HFF-Myc (cell line): ENCODE data around the gene CEP43.

Experiments used
- DNase-seq: peaks from one replicate; pipeline ENCODE4 v3.0.0-alpha.2; 2011; ENCODE audit warnings: low read depth; ENCODE audit errors: extremely low read depth
- H3K4me3 ChIP-seq: replicated peaks from 2 replicates; pipeline ENCODE4 v1.5.1; 2011; ENCODE audit warnings: low read depth, mild to moderate bottlenecking, control low read depth, low read length
- TF ChIP-seq, protein P1 (sequence below): IDR thresholded peaks from 2 replicates; pipeline ENCODE4 v1.5.1; 2012; ENCODE audit warnings: mild to moderate bottlenecking, low read depth, low read length, control low read depth; ENCODE audit errors: missing control alignments

The CEP43 gene

DNA sequence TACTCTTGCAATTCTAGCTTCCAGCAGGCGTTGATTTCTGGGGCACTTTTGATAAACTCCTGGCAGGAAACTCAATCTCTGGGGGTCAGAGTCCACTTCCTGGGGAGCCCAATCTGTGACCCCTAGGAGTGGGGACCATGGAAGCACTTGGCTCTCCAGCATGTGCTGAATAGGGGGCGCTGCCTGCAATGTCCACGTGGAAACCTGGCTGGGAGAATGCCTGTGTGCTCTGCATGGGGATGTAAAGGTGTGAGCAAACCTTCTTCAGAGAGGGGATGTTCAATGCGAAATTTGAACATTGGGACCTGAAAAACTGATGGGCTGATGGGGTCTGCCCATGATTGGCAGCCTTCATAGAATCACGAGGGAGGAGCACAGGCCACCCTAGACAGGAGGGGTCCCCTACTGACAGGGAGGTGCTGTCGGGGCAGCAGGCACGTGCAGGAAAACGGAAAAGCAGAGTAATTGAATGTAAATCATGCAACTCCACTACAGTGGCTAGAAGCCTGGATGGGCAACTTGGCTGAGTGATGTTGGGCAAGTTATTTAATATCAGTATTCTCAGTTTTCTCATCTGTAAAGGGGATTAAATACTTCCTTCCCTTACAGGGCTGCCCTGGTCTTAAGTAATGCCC lies 47.8 kb downstream of the CEP43 start:
- no peak for DNase-seq
- TF ChIP-seq, protein P1, sequence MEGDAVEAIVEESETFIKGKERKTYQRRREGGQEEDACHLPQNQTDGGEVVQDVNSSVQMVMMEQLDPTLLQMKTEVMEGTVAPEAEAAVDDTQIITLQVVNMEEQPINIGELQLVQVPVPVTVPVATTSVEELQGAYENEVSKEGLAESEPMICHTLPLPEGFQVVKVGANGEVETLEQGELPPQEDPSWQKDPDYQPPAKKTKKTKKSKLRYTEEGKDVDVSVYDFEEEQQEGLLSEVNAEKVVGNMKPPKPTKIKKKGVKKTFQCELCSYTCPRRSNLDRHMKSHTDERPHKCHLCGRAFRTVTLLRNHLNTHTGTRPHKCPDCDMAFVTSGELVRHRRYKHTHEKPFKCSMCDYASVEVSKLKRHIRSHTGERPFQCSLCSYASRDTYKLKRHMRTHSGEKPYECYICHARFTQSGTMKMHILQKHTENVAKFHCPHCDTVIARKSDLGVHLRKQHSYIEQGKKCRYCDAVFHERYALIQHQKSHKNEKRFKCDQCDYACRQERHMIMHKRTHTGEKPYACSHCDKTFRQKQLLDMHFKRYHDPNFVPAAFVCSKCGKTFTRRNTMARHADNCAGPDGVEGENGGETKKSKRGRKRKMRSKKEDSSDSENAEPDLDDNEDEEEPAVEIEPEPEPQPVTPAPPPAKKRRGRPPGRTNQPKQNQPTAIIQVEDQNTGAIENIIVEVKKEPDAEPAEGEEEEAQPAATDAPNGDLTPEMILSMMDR = no peak
- H3K4me3 ChIP-seq = no peak overlapping the region

DNA sequence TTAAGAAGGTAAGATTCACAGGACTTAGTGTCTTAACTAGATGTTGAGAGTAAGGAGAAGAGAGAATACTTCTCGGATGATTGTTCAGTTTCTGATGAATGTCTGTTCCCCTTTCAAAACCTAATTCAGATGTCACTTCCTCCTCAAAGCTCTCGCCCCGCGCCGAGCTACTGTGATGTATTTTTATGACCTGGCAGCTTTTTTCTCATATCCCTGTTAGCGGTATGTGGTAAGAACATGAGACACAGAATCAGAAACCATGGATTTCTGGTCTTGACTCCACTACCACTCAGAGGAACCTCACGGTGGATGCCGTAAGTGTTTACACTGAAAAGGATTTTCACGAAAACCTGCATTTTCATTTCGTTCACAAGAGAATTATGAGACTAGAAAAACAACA lies 48.4 kb downstream of the CEP43 start:
- H3K4me3 ChIP-seq = no peak overlapping the region
- TF ChIP-seq, protein P1 = no peak
- no peak for DNase-seq
